Ishikawa (cell line): Measurements from ENCODE around the gene EPHB1.

ENCODE experiments used
- CEBPB ChIP-seq: IDR thresholded peaks from 2 replicates; pipeline ENCODE4 v1.6.1; 2012
- CREB1 ChIP-seq: IDR thresholded peaks from 2 replicates; pipeline ENCODE4 v1.6.1; 2012; ENCODE audit warnings: low read depth
- EGR1 ChIP-seq: IDR thresholded peaks from 2 replicates; pipeline ENCODE4 v1.6.1; 2012
- EP300 ChIP-seq: IDR thresholded peaks from 2 replicates; pipeline ENCODE4 v1.6.1; 2012; ENCODE audit warnings: borderline replicate concordance
- FOXM1 ChIP-seq: IDR thresholded peaks from 2 replicates; pipeline ENCODE4 v1.6.1; 2012; ENCODE audit warnings: low read depth, borderline replicate concordance
- MAX ChIP-seq: IDR thresholded peaks from 2 replicates; pipeline ENCODE4 v1.6.1; 2012
- NFIC ChIP-seq: IDR thresholded peaks from 2 replicates; pipeline ENCODE4 v1.6.1; 2012
- RAD21 ChIP-seq: IDR thresholded peaks from 2 replicates; pipeline ENCODE4 v1.6.1; 2012; ENCODE audit warnings: low read depth
- REST ChIP-seq: IDR thresholded peaks from 2 replicates; pipeline ENCODE4 v1.6.1; 2012; ENCODE audit warnings: low read depth, mild to moderate bottlenecking
- TAF1 ChIP-seq: IDR thresholded peaks from 2 replicates; pipeline ENCODE4 v1.6.1; 2012; ENCODE audit warnings: low read depth, mild to moderate bottlenecking
- TCF12 ChIP-seq: IDR thresholded peaks from 2 replicates; pipeline ENCODE4 v1.6.1; 2012; ENCODE audit warnings: low read depth
- TEAD4 ChIP-seq: IDR thresholded peaks from 2 replicates; pipeline ENCODE4 v1.6.1; 2012
- USF1 ChIP-seq: IDR thresholded peaks from 2 replicates; pipeline ENCODE4 v1.6.1; 2012
- YY1 ChIP-seq: IDR thresholded peaks from 2 replicates; pipeline ENCODE4 v1.6.1; 2012; ENCODE audit warnings: low read depth
- ZBTB7A ChIP-seq: IDR thresholded peaks from 2 replicates; pipeline ENCODE4 v1.6.1; 2012; ENCODE audit warnings: low read depth

EPHB1 gene

DNA sequence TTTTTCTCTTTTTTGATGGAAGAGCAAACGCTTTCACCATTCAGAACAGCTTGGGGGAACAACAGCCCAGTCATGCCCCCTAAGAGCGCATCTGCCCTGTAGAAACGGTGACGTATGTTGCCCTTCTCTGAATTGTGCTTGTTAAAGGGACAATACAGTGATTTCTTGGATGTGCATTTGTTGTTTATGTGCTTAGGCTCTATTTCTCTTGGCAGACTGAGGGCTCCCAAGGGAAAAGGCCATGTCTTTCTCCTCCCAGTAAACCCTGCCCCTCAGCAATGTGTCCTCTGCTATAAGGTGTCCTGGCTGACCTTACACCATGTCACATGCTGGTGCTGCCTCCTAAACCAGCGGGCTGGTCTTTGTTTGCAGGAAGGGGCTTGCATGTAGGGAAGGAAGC is 346.1 kb downstream of the EPHB1 start:
- TF ChIP-seq ZBTB7A (no peak), NFIC (no peak), TEAD4 (no peak), TAF1 (no peak), RAD21 (no peak), CEBPB (no peak), CREB1 (no peak), YY1 (no peak), REST (no peak), MAX (no peak)

- TF ChIP-seq USF1 = no peak
- TF ChIP-seq REST = no peak
- no peak for TF ChIP-seq RAD21
- no peak for TF ChIP-seq EGR1
- TF ChIP-seq TAF1 = no peak
- no peak for TF ChIP-seq TCF12
- no peak for TF ChIP-seq CREB1
- no peak for TF ChIP-seq ZBTB7A
- no peak for TF ChIP-seq MAX
- TF ChIP-seq CEBPB = no peak
- no peak for TF ChIP-seq NFIC
- TF ChIP-seq EP300 = no peak
- no peak for TF ChIP-seq TEAD4
- TF ChIP-seq FOXM1 = no peak
- TF ChIP-seq YY1 = no peak
Observed at GRCh38 chr3:135141672-135142071, 346.6 kb downstream of the EPHB1 start.

GRCh38 chr3:135142530-135142929 is 347.5 kb downstream of the EPHB1 start:
- TF ChIP-seq TAF1 (no peak), TCF12 (no peak), YY1 (no peak), USF1 (no peak)

DNA sequence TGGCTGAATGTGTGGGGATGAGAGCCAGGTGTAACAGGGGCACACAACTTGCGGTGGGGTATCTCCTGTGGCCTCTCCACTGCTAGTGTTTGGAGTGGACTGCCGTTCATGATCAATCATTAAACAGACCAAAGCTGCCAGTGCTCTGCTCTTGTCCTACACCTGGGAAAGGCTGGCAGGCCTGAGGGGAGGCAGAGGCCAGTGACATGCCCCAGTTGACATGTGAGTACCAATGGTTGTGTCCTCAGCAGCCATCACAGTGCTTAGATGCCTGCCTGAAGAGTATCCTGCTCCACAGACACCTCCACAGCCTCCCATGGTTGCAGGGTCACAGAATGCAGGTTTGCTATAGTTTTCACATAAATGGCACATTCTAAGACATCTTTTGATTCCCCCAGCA is 348.4 kb downstream of the EPHB1 start:
- TF ChIP-seq TEAD4 (no peak), EGR1 (no peak), TCF12 (no peak), CEBPB (no peak), ZBTB7A (no peak), NFIC (no peak), CREB1 (no peak), YY1 (no peak), EP300 (no peak), FOXM1 (no peak), REST (no peak), RAD21 (no peak), USF1 (no peak), MAX (no peak), TAF1 (no peak)
